H9 (cell line): ENCODE results near the gene ADAM19. TPM values are rescaled to one million over a fixed set of nuclear protein-coding genes. Genes with fewer than 3 reads are reported as not detected.

Experiments used
- DNase-seq: peaks from one replicate; pipeline ENCODE4 v3.0.0-alpha.2; 2017
- H2AFZ ChIP-seq: one replicate; pipeline ENCODE4 v1.6.1; 2013; ENCODE audit warnings: mild to moderate bottlenecking, low read length, control low read depth, moderate library complexity
- H2AK5ac ChIP-seq: 2 replicates; pipeline ENCODE4 v1.6.1; 2013; ENCODE audit warnings: low read length, control low read depth, mixed read lengths; ENCODE audit not compliant: insufficient read length
- H2BK120ac ChIP-seq: one replicate; pipeline ENCODE4 v1.6.1; 2013; ENCODE audit warnings: low read depth, mild to moderate bottlenecking, low read length, control low read depth, inconsistent platforms; ENCODE audit not compliant: poor library complexity, severe bottlenecking
- H2BK12ac ChIP-seq: 2 replicates; pipeline ENCODE4 v1.6.1; 2013; ENCODE audit warnings: low read length, control low read depth, mixed read lengths, low read depth; ENCODE audit not compliant: insufficient read length
- H2BK15ac ChIP-seq: 2 replicates; pipeline ENCODE4 v1.6.1; 2013; ENCODE audit warnings: low read depth, low read length, control low read depth
- H2BK20ac ChIP-seq: one replicate; pipeline ENCODE4 v1.6.1; 2013; ENCODE audit warnings: low read depth, mild to moderate bottlenecking, low read length, control low read depth, inconsistent platforms; ENCODE audit not compliant: poor library complexity, severe bottlenecking
- H2BK5ac ChIP-seq: 2 replicates; pipeline ENCODE4 v1.6.1; 2013; ENCODE audit warnings: low read length, control low read depth, mixed read lengths; ENCODE audit not compliant: insufficient read length
- H3K14ac ChIP-seq: 2 replicates; pipeline ENCODE4 v1.6.1; 2013; ENCODE audit warnings: low read length, control low read depth; ENCODE audit not compliant: insufficient read depth
- H3K18ac ChIP-seq: 2 replicates; pipeline ENCODE4 v1.6.1; 2013; ENCODE audit warnings: low read depth, mild to moderate bottlenecking, mixed read lengths, low read length, control low read depth; ENCODE audit not compliant: insufficient read length
- H3K23ac ChIP-seq: 2 replicates; pipeline ENCODE4 v1.6.1; 2013; ENCODE audit warnings: low read length, control low read depth, mixed read lengths, low read depth; ENCODE audit not compliant: insufficient read length
- H3K23me2 ChIP-seq: 2 replicates; pipeline ENCODE4 v1.6.1; 2013; ENCODE audit warnings: low read depth, mild to moderate bottlenecking, mixed read lengths, low read length, control low read depth; ENCODE audit not compliant: insufficient read length, poor library complexity, severe bottlenecking
- H3K27ac ChIP-seq: 2 replicates; pipeline ENCODE4 v1.5.1; 2013; ENCODE audit warnings: low read length, control low read depth, mixed read lengths, low read depth; ENCODE audit not compliant: insufficient read length
- H3K27me3 ChIP-seq: 2 replicates; pipeline ENCODE4 v1.6.1; 2013; ENCODE audit warnings: low read length, control low read depth, inconsistent platforms; ENCODE audit not compliant: insufficient read depth
- H3K4ac ChIP-seq: 2 replicates; pipeline ENCODE4 v1.6.1; 2013; ENCODE audit warnings: low read depth, mild to moderate bottlenecking, control low read depth, inconsistent platforms, low read length, moderate library complexity
- H3K4me1 ChIP-seq: 2 replicates; pipeline ENCODE4 v1.6.1; 2013; ENCODE audit warnings: low read length, control low read depth, inconsistent platforms; ENCODE audit not compliant: insufficient read depth
- H3K4me2 ChIP-seq: 2 replicates; pipeline ENCODE4 v1.6.1; 2013; ENCODE audit warnings: low read length, control low read depth, mixed read lengths; ENCODE audit not compliant: insufficient read length, insufficient read depth
- H3K56ac ChIP-seq: 2 replicates; pipeline ENCODE4 v1.6.1; 2013; ENCODE audit warnings: low read depth, mild to moderate bottlenecking, mixed read lengths, low read length, control low read depth; ENCODE audit not compliant: insufficient read length
- H3K79me1 ChIP-seq: 2 replicates; pipeline ENCODE4 v1.6.1; 2013; ENCODE audit warnings: low read depth, mild to moderate bottlenecking, moderate library complexity, low read length, control low read depth, inconsistent platforms; ENCODE audit not compliant: insufficient read depth, poor library complexity, severe bottlenecking
- H3K79me2 ChIP-seq: 2 replicates; pipeline ENCODE4 v1.6.1; 2013; ENCODE audit warnings: low read length, control low read depth, inconsistent platforms; ENCODE audit not compliant: insufficient read depth
- H3K9ac ChIP-seq: 2 replicates; pipeline ENCODE4 v1.6.1; 2013; ENCODE audit warnings: low read length, control low read depth, mixed read lengths; ENCODE audit not compliant: insufficient read length; ENCODE audit errors: extremely low read depth
- H3K9me3 ChIP-seq: one replicate; pipeline ENCODE4 v1.6.1; 2013; ENCODE audit warnings: low read depth, low read length, inconsistent platforms; ENCODE audit not compliant: control insufficient read depth
- H3T11ph ChIP-seq: one replicate; pipeline ENCODE4 v1.6.1; 2013; ENCODE audit warnings: mild to moderate bottlenecking, low read length, control low read depth, inconsistent platforms
- H4K20me1 ChIP-seq: one replicate; pipeline ENCODE4 v1.6.1; 2013; ENCODE audit not compliant: control insufficient read depth, insufficient read length, insufficient read depth
- H4K5ac ChIP-seq: 2 replicates; pipeline ENCODE4 v1.6.1; 2013; ENCODE audit warnings: low read depth, mild to moderate bottlenecking, mixed read lengths, low read length, control low read depth; ENCODE audit not compliant: insufficient read length
- H4K8ac ChIP-seq: replicated peaks from 2 replicates; pipeline ENCODE4 v1.6.1; 2013; ENCODE audit warnings: low read length, control low read depth, mixed read lengths, low read depth; ENCODE audit not compliant: insufficient read length
- H4K91ac ChIP-seq: 2 replicates; pipeline ENCODE4 v1.6.1; 2013; ENCODE audit warnings: low read depth, mild to moderate bottlenecking, moderate library complexity, mixed read lengths, low read length, control low read depth; ENCODE audit not compliant: insufficient read length
- H3K27ac Mint-ChIP-seq, 3 experiments: 2 replicates in 2 of 3; 3 replicates in 1 of 3; pipeline ENCODE4 v1.8.0; 2020 to 2021; ENCODE audit warnings: mixed read lengths in 3 of 3, mild to moderate bottlenecking in 1 of 3, moderate library complexity in 1 of 3
- H3K27me3 Mint-ChIP-seq: 2 replicates; pipeline ENCODE4 v1.8.0; 2021; ENCODE audit warnings: low read depth, mild to moderate bottlenecking, moderate library complexity, mixed read lengths
- H3K36me3 Mint-ChIP-seq, 3 experiments: 2 replicates in 2 of 3; 3 replicates in 1 of 3; pipeline ENCODE4 v1.8.0; 2020 to 2021; ENCODE audit warnings: low read depth in 3 of 3, mixed read lengths in 3 of 3; ENCODE audit not compliant: insufficient read depth in 1 of 3
- H3K4me1 Mint-ChIP-seq, 2 experiments: 2 replicates each; pipeline ENCODE4 v1.8.0; 2020; ENCODE audit warnings: mixed read lengths in 2 of 2
- H3K4me3 Mint-ChIP-seq, 2 experiments: 2 replicates in 1 of 2; 3 replicates in 1 of 2; pipeline ENCODE4 v1.8.0; 2020 to 2021; ENCODE audit warnings: mild to moderate bottlenecking in 2 of 2, mixed read lengths in 2 of 2, moderate library complexity in 1 of 2
- H3K9me3 Mint-ChIP-seq, 2 experiments: 2 replicates in 1 of 2; 3 replicates in 1 of 2; pipeline ENCODE4 v1.8.0; 2020; ENCODE audit warnings: mild to moderate bottlenecking in 2 of 2, mixed read lengths in 2 of 2, moderate library complexity in 1 of 2
- CTCF ChIP-seq: fragments of 200-600 bp; sonication (generic); conservative IDR thresholded peaks from 3 replicates; pipeline ENCODE4 v1.8.0; 2021; ENCODE audit warnings: antibody characterized with exemption, mild to moderate bottlenecking
- total RNA-seq: library from RNA; stranded (reverse); gene quantifications from 2 replicates; pipeline ENCODE4 v1.2.1, GENCODE V29; 2021

The ADAM19 gene
- total RNA-seq, 1 experiment from 2014 or later, result 9.9 TPM

- H2BK20ac ChIP-seq, result no peak overlapping the region
- DNase-seq, result no peak
- no peaks in the 10 kb centered on the region for H3K79me2 ChIP-seq
- no peak overlapping the region for H2AK5ac ChIP-seq
- no peak overlapping the region for H2BK5ac ChIP-seq
- H3K4me2 ChIP-seq, result no peak overlapping the region
- H3T11ph ChIP-seq, result no peak overlapping the region
- no peak overlapping the region for H3K23ac ChIP-seq
- H3K23me2 ChIP-seq, result no peaks in the 10 kb centered on the region
- H3K9me3 ChIP-seq, result no peaks in the 10 kb centered on the region
- no peak overlapping the region for H3K56ac ChIP-seq
- no peak overlapping the region for H3K9ac ChIP-seq
- no peak overlapping the region for H3K14ac ChIP-seq
- no peak overlapping the region for H4K91ac ChIP-seq
- no peaks in the 10 kb centered on the region for H4K20me1 ChIP-seq
- H3K27me3 ChIP-seq, result no peaks in the 10 kb centered on the region
- no peaks in the 10 kb centered on the region for H3K79me1 ChIP-seq
- H2BK12ac ChIP-seq, result no peak overlapping the region
- no peak overlapping the region for H4K8ac ChIP-seq
- Mint-ChIP-seq H3K4me1 (no peaks in the 10 kb centered on the region), H3K9me3 (peaks cover 3% of the 10 kb centered on the region in 2 experiments; a peak in 2 of 5 replicates), H3K27me3 (no peaks in the 10 kb centered on the region), H3K4me3 (no peak overlapping the region), H3K36me3 (peaks cover 0 to 6% (median 0%) of the 10 kb centered on the region in 3 experiments; a peak in 2 of 7 replicates), H3K27ac (no peak overlapping the region)
- H2BK15ac ChIP-seq, result no peak overlapping the region
- H2BK120ac ChIP-seq, result no peak overlapping the region
- no peak for TF ChIP-seq CTCF
- H2AFZ ChIP-seq, result no peak overlapping the region
- no peak overlapping the region for H3K27ac ChIP-seq
- no peak overlapping the region for H3K4ac ChIP-seq
- no peaks in the 10 kb centered on the region for H3K4me1 ChIP-seq
- no peak overlapping the region for H3K18ac ChIP-seq
- H4K5ac ChIP-seq, result no peak overlapping the region
Observed at GRCh38 chr5:157594257-157594656, 18.7 kb upstream of the ADAM19 start.
